Choroid plexus epithelial cell (primary cell): ENCODE data around the gene GPR162.
A peak's percentile ranks its signal among the peaks of the same experiment; 100 is the strongest.
"Not testable (repeated sequence)": the region's sequence is repeated elsewhere in the genome, so short reads cannot be mapped to it uniquely, and the experiment has no call there.

Experiments
- DNase-seq: peaks from one replicate; pipeline ENCODE4 v3.0.0-alpha.2; 2010; ENCODE audit warnings: low read depth
- H3K4me3 ChIP-seq: 2 replicates; pipeline ENCODE4 v1.5.1; 2011; ENCODE audit warnings: low read depth, mild to moderate bottlenecking, control low read depth, low read length, moderate library complexity
- CTCF ChIP-seq: conservative IDR thresholded peaks from 2 replicates; pipeline ENCODE4 v1.5.1; 2011; ENCODE audit warnings: low read depth, mild to moderate bottlenecking, control low read depth, inconsistent platforms, low read length, moderate library complexity

The GPR162 gene

GRCh38 chr12:6871052-6871957, 49.7 kb downstream of the GPR162 start:
- no peak for DNase-seq
- TF ChIP-seq CTCF = no peak
- H3K4me3 ChIP-seq = no peak overlapping the region

GRCh38 chr12:6872073-6873048, 50.7 kb downstream of the GPR162 start:
- peak; percentile 77 for DNase-seq
- TF ChIP-seq CTCF = peak; percentile 92
- peak overlapping the region; percentile 81 for H3K4me3 ChIP-seq

- peak within 1 kb of the TSS; percentile 81 for H3K4me3 ChIP-seq
- DNase-seq = peak; percentile 96
- TF ChIP-seq CTCF = no peak
Observed at GRCh38 chr12:6873094-6874014, 51.7 kb downstream of the GPR162 start, which contains the start of gene SPSB2. Gene SPSB2 (minus strand): TSS chr12:6873303. CDS start chr12:6872901, 402 bp downstream.

DNA sequence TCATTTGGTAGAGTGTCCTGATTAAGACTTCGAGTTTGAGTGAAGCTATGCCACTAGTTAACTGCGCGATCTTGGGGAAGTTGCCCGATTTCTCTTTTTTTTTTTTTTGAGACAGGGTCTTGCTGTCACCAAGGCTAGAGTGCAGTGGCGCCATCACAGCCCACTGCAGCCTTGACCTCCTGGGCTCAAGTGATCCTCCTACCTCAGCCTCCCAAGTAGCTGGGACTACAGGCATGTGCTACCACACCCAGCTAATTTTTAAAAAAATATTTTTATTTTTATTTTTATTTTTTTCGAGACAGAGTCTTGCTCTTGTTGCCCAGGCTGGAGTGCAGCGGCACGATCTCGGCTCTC, 52.4 kb downstream of the GPR162 start:
- peak overlapping the region; percentile 81 for H3K4me3 ChIP-seq
- DNase-seq = not testable (repeated sequence)
